Adipose tissue (tissue), 3 donors: ENCODE measurements around the gene CHRM2. TPM values are rescaled to one million over a fixed set of nuclear protein-coding genes. Genes with fewer than 3 reads are reported as not detected.

Source experiments
- H3K27ac ChIP-seq: one replicate; pipeline ENCODE4 v1.5.1; 2013; ENCODE audit warnings: low read depth, low read length
- WGBS, 3 donors: extraction: QIAGEN DNeasy Blood & Tissue Kit; methylation state at CpG; one replicate each; pipeline ENCODE4 v1.1.7; 2013; 5-methylcytosine and 5-hydroxymethylcytosine counted together
- polyA plus RNA-seq, 3 donors: library from polyadenylated mRNA; stranded (reverse); fragments of 200-250 nt; gene quantifications; one replicate each; pipeline ENCODE4 v1.2.3, GENCODE V29; 2013
- donor health status: healthy with polysubstance abuse.
- donor health status: Bipolar disorder and iron deficiency.
- donor health status: healthy.

The CHRM2 gene
- polyA plus RNA-seq, 3 donors: 0.05 to 0.07 TPM; not detected in 1

DNA sequence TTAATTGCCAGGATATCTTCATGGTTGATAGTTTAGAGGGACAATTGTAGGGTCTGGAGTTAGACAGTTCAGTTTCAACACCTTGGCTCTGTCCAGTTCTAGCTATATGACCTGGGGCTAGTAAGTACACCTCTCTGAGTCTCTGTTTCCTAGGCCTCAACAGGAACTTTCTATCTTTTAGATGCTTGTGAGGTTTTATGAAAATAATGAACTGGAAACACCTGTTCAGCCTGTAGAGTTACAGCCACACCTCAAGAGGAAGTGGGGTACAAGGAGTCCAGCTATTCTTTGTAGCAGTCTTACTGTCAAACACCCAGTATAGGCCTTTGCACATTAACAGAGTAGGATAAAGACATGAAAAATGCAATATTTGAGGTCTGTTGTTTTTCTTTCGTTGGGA is 73.4 kb downstream of the CHRM2 start:
- WGBS, 3 donors: 34 to 53% (median 44%) methylated on average over 1 of the region's 1 CpG
- no peak overlapping the region for H3K27ac ChIP-seq

DNA sequence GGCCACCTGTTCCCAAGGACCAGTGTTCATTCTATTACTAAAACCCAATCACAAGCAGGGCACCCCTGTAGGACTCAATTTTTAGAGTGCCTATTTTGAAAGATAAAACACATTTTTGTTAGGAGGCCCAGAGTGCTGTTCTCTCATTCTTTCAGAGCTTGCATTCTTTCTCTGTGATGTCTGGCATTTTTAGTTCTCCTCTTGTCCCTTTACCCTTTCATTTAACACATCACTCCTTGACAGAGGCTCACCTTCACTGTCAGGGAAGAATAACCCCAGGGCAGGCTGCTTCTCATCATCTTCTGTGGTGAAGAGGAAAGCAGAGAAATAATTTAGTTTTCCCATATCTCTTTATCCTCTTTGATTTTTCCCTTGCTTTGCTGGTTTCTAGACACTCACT is 73.9 kb downstream of the CHRM2 start:
- H3K27ac ChIP-seq: no peak overlapping the region

DNA sequence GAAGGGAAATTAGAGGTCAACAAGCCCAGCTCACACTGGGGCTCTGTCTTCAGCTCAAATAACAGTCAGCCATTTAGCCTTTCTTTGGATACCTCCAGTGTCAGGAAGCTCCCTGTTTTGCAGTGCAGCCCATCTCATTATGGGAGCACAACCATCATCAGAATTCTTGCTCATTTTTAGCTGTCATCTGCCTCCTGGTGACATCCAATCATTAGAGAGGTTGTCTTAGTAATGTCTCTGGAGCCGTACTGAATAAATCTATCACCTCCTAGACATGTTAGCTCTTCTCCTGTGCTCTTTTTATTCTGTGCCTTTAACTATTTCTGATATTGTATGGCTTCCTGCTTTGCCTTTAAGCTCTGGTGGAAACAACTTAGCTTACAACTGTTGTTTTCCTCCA is 74.5 kb downstream of the CHRM2 start:
- 53 to 84% (median 73%) methylated on average over 1 of the region's 1 CpG for WGBS, 3 donors
- no peak overlapping the region for H3K27ac ChIP-seq

DNA sequence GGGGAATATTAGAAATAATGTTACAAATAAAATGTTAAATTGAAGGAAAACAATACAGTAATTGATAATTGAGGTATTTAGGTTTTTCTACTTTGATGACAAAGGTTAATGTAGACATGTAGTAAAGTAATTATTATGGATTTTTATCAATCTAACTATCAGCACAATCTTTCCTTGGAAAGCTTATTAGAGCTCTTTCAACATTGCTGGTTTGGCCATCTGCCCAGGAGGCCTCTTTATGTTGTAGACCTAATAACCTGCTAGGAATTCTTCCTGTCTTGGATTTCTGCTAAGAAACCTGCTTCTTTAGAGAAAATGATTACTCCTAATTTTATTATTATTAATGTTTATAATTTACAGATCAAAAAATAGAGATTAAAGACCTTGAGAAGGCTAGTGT is 78.9 kb downstream of the CHRM2 start:
- no peak overlapping the region for H3K27ac ChIP-seq

DNA sequence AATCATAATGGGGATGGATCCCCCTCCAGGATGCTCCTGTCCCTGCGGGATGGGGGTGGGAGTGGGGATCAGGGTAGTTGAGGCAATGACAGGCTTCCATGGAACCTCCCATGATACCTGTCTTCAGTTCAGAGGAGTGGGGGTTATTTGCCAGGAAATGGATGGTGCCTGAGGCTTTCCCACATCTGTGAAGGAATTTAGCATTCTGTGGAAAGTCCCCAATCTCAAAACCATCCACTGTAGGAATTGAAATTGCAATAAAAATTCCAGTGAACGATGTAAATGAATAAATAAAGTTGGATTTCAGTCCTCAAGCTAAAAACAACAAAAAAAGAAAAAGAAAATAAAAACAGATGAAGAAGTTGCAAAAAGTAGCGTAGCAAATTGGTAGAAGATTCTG is 81.9 kb downstream of the CHRM2 start:
- WGBS, 3 donors: 72 to 90% (median 85%) methylated on average over 3 of the region's 3 CpGs
- no peak overlapping the region for H3K27ac ChIP-seq

DNA sequence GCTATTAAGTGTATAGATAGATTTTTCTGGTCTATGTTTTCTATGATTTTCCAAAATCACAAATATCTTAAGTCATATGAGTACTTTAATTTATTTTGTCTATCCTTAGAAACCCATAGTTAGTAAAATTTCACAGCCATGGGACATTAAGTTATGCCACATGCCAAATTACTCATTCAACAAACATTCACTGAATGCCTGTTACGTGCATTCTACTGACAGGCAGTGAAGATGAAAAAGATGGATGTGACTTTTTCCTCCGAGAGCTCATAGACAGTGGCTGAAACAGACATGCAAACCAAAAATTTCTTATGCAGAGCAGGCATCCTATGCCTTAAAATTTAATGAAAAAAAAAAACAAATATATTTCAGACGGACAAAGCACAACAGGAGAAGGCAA is 84.9 kb downstream of the CHRM2 start:
- 71 to 89% (median 79%) methylated on average over 3 of the region's 3 CpGs for WGBS, 3 donors
- H3K27ac ChIP-seq: no peak overlapping the region

DNA sequence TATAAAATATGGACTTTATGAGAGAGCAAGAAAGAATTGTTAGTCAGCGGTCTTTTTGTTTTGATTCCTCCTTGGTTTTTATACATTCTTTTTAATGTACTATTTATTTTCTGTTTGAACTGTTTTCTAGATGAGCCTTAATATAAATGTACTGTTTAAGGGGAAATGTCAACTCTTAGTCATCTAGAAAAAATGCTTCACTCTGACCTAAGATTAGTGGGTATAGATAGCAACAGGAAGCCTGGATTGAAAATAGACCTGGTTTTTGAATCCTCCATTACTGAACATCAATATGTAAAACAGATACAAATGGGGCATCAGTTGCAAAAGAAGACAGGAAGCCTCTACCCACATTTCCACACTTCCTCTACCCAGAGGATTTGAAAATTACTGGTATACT is 87.8 kb downstream of the CHRM2 start:
- 78 to 90% (median 88%) methylated on average over 1 of the region's 1 CpG for WGBS, 3 donors
- H3K27ac ChIP-seq: no peak overlapping the region

DNA sequence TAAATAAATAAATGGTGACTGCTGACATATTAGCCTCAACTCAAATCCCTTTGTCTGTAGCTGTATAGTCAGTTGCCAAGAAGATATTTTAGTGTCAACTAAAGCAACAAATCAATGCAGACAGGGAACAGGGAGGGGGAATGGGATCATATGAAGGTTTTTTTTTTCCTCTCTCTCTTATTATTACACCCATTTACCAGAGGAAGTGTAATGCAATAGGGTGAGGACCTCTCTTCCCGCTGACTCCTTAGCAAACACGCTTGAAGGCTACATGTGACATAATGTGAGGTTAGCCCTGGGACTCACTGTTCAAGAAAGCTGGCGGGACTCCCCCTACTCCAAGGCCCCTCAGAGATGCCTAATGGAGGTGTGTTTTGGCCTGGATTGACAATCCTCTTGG is 88.2 kb downstream of the CHRM2 start:
- WGBS, 3 donors: 54 to 73% (median 54%) methylated on average over 3 of the region's 3 CpGs

DNA sequence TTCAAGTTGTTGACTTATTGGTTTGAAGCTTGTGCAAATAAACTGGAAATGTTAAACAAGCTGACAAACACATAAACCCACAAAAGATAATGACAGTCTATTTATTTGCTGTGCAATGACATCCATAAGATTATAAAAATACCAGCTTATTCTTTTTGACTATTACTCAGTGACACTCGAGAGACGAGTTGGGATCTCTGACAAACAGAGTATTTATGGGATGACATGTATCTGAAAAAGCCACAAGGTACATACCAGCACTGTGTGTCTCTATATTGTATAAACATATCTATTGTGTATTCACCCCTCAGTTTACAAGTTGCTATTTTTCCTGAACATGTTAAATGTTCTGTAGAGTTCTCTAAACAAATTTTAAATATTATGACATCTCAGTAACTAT is 88.9 kb downstream of the CHRM2 start:
- no peak overlapping the region for H3K27ac ChIP-seq
- WGBS, 3 donors: 64 to 88% (median 86%) methylated on average over 2 of the region's 2 CpGs

More for the DNA sequence above, 88.2 kb downstream of the CHRM2 start:
- H3K27ac ChIP-seq: no peak overlapping the region

DNA sequence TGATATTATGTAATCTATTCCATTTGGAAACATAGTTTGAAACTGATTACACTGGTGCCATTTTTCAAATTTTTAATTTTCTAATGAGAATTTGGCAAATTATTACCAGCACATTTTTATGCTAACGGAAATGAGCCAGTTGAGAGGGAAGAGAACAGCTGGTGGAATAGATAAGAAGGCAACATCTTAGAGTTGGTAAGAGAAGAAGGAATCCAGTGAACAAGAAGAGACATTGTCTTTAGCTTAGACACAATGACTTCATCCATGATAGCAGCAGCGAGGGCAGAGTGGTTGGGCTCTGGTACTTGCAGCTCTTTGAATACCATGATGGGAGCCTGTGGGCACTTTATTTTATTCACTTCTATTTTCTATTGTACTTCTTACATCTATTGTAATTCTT is 89.6 kb downstream of the CHRM2 start:
- no peak overlapping the region for H3K27ac ChIP-seq
- whole genome bisulfite sequencing, 3 donors: 50 to 76% (median 72%) methylated on average over 2 of the region's 2 CpGs

DNA sequence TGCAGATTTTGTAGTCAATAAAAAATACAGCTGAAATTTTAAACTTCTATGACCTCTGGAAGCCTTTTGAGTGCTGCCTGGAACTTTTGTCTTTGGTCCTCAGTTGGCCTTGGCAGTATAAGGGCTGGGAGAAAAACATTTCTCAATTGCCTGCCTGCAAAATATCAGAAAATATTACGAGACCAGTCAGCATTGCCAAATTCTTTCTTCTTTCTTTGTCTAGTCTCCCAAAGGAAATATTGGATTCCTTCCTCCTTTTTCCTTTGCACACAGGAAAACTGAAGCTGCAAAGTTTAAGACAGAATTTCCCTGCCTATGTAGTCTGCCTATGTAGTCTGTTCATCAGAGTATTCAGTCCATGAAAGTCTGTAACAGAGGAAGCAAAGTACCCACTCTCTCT is 95.9 kb downstream of the CHRM2 start:
- H3K27ac ChIP-seq: no peak overlapping the region
- 13 to 19% (median 13%) methylated on average over 1 of the region's 1 CpG for WGBS, 3 donors

DNA sequence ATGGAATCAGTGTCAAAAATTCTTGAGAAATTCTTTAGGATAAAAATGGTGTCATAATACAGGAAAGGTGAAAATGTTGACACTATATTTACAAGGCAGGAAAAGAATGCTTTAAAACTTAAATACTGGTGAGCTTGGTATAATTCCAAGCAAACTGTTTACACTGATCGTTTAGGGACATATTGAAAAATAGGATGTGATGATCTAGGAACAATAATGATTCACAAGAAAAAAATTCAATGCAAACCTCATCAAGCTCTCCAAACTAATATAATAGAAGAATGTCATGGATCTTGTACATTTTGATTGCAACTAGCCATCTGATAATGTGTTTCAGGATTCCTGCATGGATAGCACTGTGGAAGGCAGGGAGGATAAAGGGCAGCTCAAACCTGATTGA is 98.4 kb downstream of the CHRM2 start:
- WGBS, 3 donors: 45 to 75% (median 68%) methylated on average over 1 of the region's 1 CpG
- no peak overlapping the region for H3K27ac ChIP-seq

DNA sequence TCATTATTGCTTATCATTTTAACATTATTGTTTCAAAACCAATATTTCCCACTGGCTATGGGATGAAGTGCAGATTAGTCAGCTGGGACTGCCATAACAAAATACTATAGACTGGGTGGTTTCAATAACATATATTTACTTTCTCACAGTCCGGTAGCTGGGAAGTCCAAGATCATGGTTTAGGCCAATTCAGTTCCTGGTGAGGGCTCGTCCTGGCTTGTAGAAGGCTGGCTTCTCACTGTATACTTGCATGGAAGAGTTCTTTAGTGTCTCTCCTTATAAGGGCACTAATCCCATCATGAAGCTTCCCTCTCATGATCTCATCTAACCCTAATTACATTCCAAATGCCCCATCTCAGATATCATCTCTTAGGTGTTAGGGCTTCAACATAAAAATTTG is 101.3 kb downstream of the CHRM2 start:
- WGBS, 3 donors: 39 to 68% (median 43%) methylated on average over 2 of the region's 2 CpGs

DNA sequence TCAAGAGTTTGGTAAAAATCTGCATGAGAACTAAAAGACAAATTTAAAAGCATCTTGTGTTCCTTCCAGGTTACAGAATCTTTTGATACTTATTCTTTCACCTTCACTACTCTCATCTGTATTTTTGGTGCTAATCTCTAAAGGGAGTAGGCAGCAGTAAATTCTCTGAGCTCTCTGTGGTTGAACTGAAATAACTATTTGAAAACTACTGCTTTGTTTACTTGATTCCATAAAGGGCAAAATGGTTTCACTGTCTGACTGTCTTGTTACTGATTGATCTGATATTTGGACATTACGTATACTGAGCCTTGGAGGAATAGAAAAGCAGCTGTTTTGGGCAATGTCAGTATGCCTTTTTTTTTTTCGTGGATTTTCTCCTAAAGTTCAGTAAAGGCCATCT is 103.3 kb downstream of the CHRM2 start:
- no peak overlapping the region for H3K27ac ChIP-seq
- WGBS, 3 donors: 56 to 83% (median 80%) methylated on average over 2 of the region's 2 CpGs

More for the DNA sequence above, 101.3 kb downstream of the CHRM2 start:
- H3K27ac ChIP-seq: no peak overlapping the region

DNA sequence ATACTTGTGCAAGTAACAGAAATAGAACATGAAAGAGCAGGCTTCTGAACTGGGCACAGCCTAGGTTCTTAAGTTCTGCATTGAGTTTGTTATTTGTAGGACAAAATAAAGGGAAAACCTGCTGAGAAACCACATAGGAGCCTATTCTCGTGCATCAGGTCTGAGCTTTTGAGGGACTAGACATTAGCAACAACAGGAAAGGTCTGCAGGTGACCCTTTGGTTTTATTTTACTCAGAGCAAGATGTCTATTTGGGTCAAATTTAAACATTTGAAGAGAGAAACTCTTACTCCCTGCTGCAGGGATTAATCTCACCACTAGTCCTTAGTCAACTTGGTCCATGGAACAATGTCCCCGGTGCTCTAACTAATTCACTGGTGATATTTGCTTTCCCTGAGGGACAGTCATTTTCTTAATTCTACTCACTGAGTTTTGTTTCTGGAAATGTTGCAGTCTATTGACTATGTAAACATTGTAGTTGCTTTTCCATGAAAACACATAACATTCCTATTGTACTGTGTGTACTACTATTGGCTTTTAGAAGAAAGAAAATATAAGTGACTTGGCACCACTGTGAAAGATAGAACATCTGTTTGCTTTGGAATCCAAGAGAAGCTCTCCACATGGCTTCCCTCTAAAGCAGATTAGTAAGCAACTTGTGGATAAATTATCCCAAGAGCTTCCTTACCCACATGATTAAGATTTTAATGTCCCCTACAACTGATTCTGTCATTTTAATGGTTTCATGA is 108.2 kb downstream of the CHRM2 start:
- WGBS, 3 donors: 22 to 49% (median 35%) methylated on average over 2 of the region's 2 CpGs
- H3K27ac ChIP-seq: no peak overlapping the region

DNA sequence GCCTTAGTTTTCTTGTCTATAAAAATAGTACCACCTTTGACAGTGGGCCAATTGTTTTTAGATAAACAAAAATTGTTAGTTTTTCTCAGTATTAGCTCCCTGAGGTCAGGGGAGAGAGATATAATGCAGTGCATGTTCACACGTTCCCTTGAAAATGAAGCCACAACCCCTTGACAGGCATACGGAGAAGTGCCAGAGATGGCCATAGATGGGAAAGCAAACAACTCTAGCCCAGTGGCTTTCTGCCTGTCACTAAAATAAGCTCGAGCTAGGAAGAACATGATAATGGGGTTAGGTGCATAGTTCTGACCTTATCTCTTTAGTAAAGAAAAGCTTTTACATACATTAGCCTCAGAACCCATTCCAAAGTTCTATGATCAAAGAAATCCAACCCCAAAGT is 124.9 kb downstream of the CHRM2 start:
- H3K27ac ChIP-seq: no peak overlapping the region
- WGBS, 3 donors: 28 to 65% (median 61%) methylated on average over 3 of the region's 3 CpGs

DNA sequence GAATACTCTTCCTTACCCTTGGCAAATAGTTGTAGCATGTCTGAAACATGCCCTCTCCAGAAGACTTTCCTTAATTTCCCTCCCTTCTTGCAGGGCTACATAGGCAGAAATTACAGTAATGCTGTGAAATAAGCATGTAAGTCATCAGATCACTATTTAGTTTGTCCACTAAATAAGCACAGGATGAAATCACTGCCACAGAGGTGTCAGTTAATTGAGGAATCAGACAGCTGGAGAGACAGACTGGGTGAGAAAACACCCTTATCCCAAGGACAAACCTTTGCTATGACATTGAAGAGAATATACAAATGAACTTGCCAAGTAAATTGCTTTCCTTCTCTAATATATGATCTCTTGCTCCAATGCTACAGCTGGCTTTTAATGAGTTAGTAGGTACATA is 129.3 kb downstream of the CHRM2 start:
- H3K27ac ChIP-seq: no peak overlapping the region

DNA sequence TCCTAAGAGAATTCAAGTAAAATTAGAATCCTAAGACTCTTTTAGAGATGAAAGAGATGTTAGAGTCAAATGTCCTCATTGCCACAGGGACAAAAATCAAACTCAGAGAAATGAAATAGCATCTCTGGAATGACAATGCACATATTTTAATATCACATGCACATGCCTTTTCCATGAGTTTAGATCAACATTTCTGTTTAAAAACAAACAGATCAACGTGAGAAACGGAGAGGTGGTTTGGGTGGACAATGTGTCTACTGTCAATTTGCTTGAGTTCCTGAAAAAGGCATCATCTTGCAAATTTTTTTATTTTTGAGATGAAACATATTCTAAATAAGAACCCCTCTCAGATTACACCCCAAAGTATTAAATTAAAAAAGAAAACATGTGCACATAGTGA is 130.0 kb downstream of the CHRM2 start:
- WGBS, 3 donors: 55 to 86% (median 75%) methylated on average over 2 of the region's 2 CpGs

DNA sequence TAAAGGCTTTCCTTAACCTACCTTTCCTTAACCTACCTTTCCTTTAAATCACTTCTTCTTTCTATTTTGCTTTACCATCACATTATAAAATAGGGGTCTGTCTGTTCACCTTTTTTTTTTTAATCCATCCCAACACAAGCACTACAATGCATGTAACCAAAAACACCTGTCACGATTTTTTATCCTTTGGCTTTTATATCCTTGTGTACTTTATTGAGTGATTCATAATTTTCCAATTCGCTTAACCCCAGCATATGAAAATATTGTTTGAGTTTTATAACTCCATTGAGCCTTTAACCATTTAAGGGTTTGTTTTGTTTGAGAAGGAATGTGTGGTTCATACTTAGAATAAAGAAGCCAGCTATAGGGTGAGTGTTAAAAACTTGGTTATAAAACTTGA is 132.2 kb downstream of the CHRM2 start:
- no peak overlapping the region for H3K27ac ChIP-seq
- WGBS, 3 donors: 58 to 79% (median 71%) methylated on average over 2 of the region's 2 CpGs

More for the DNA sequence above, 130.0 kb downstream of the CHRM2 start:
- H3K27ac ChIP-seq: no peak overlapping the region

DNA sequence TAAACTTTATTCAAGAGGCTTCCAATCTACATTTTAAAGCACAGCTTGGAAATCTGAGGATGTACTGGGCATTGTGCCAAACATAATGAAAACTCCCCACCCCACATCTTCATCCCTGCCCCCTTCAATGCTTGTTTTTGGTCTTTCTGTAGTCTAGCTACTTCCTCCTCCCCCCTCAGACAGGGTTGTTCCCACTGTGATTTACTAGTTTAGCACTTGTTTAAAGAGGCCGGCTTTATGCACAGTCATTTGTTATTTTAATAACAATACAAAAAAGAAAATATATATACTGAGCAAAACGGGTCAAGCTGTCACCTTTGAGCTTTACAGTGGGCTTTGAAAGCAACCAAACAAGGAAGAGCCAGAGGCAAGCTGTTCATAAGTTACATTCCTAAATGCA is 132.6 kb downstream of the CHRM2 start:
- WGBS, 3 donors: 23 to 36% (median 27%) methylated on average over 2 of the region's 2 CpGs
- H3K27ac ChIP-seq: no peak overlapping the region

DNA sequence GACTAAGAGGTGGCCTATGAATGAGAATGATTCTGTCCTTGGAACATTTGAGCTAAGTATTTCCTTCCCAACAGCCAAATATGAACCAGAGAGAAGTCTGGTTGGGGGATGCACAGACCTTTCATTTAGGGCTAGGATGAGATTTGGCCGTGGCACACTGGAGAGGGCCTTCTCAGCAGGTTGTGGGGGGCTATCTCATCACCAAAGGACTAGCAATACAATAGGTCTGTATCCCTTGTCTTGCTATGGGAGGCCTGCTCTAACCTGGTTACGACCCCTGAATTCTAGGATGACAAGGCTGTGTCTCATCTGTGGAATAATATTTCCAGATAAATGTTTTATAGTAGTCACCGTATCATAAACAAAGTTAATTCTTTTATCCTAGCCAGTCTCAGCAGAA is 133.0 kb downstream of the CHRM2 start:
- 87 to 91% (median 88%) methylated on average over 3 of the region's 3 CpGs for WGBS, 3 donors
- no peak overlapping the region for H3K27ac ChIP-seq
